ENCODE data around the gene CORIN.
"Not testable (repeated sequence)": the region's sequence is repeated elsewhere in the genome, so short reads cannot be mapped to it uniquely, and the experiment has no call there.

CORIN gene

GRCh38 chr4:47696823-47697222 lies 141.0 kb downstream of the CORIN start:
- no peak for TF ChIP-seq CTCF (IDR thresholded peaks at IDR 0.05; ENCODE audit: extremely low read depth, insufficient read depth, missing control alignments)
- in situ Hi-C loops (cut with MboI; ENCODE audit: low pct_unique_long_range_greater_than_20kb, low sequenced_read_pairs, unreplicated experiment) = loop anchor here (25.0 kb wide), 1 partner anchor 390 kb away; no protein-coding TSS in a partner anchor
- no peak for DNase-seq (ENCODE audit: low spot score)

- in situ Hi-C loops (cut with MboI; ENCODE audit: low pct_unique_long_range_greater_than_20kb, low sequenced_read_pairs, unreplicated experiment) = loop anchor here (25.0 kb wide), 1 partner anchor 392 kb away; no protein-coding TSS in a partner anchor
- DNase-seq (ENCODE audit: low spot score) = no peak
- no peak for TF ChIP-seq CTCF (IDR thresholded peaks at IDR 0.05; ENCODE audit: extremely low read depth, insufficient read depth, missing control alignments)
Observed at GRCh38 chr4:47695260-47695659, 142.6 kb downstream of the CORIN start.

DNA sequence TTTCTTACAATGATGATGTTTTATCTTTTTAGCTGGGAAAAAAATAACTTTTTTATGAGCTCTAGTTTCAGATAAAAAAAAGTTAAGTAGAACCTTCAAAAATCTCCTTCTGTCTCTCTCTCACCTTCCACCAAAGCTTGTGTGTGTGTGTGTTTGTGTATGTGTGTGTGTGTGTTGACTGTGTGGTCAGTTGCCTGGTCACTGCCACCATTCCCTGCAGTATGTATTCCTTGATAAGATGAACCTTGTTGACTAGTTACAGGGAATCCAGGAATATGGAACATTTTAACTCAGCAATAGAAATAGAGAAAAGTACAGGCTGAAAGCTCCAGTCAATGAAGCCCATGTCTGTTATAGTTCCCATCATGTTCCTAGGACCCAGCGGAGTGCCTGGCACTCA lies 143.5 kb downstream of the CORIN start:
- in situ Hi-C loops (cut with MboI; ENCODE audit: low pct_unique_long_range_greater_than_20kb, low sequenced_read_pairs, unreplicated experiment) = loop anchor here (25.0 kb wide), 1 partner anchor 393 kb away; no protein-coding TSS in a partner anchor
- no peak for DNase-seq (ENCODE audit: low spot score)
- no peak for TF ChIP-seq CTCF (IDR thresholded peaks at IDR 0.05; ENCODE audit: extremely low read depth, insufficient read depth, missing control alignments)

DNA sequence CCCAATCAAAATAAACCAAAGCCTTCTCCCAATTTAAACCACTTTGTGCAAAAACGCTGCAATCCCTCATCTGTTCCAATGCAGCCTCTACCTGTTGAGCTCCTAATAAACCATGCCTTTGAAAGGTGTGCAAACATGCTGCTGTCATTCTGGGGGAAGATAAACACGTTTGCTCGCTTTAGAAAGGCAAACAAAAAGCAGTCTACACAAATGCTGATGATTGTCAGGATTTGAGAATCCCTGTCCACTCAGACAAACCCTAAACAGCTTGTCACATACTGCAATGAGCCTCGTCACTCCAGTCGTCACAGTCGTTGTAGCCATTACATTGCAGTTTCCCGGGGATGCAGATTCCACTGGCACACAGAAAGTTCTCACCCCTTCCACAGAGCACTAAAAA lies 145.2 kb downstream of the CORIN start:
- no peak for DNase-seq (ENCODE audit: low spot score)
- no peak for TF ChIP-seq CTCF (IDR thresholded peaks at IDR 0.05; ENCODE audit: extremely low read depth, insufficient read depth, missing control alignments)
- in situ Hi-C loops (cut with MboI; ENCODE audit: low pct_unique_long_range_greater_than_20kb, low sequenced_read_pairs, unreplicated experiment) = loop anchor here (25.0 kb wide), 1 partner anchor 395 kb away; no protein-coding TSS in a partner anchor

DNA sequence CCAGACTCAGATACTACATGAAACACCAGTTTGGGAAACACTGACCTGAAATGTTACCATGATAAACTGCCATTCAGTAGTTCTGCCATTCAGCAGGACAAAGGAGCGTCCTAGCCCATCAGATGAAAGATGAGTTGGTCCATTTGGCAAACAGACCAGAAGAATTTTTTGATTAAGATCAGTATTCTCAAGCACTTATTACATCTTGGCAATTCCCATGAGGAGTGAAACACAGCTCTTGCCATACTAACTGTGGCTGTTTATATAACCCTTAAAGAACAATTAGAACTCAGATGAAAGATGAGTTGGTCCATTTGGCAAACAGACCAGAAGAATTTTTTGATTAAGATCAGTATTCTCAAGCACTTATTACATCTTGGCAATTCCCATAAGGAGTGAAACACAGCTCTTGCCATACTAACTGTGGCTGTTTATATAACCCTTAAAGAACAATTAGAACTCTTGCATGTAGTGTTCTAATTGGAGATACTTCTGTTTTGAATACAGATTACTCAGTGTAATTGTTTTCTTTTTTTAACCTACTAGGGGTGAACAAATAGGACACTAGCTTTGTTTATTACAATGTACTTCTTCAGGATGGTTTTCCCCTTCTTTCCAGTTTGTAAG lies 146.0 kb downstream of the CORIN start:
- in situ Hi-C loops (cut with MboI; ENCODE audit: low pct_unique_long_range_greater_than_20kb, low sequenced_read_pairs, unreplicated experiment) = loop anchor here (25.0 kb wide), 1 partner anchor 395 kb away; no protein-coding TSS in a partner anchor

GRCh38 chr4:47690611-47691010 lies 147.3 kb downstream of the CORIN start:
- in situ Hi-C loops (cut with MboI; ENCODE audit: low pct_unique_long_range_greater_than_20kb, low sequenced_read_pairs, unreplicated experiment) = loop anchor here (25.0 kb wide), 1 partner anchor 397 kb away; no protein-coding TSS in a partner anchor
- TF ChIP-seq CTCF (IDR thresholded peaks at IDR 0.05; ENCODE audit: extremely low read depth, insufficient read depth, missing control alignments) = no peak
- DNase-seq (ENCODE audit: low spot score) = no peak

More for the DNA sequence above, 146.0 kb downstream of the CORIN start:
- DNase-seq (ENCODE audit: low spot score) = not testable (repeated sequence)

- in situ Hi-C loops (cut with MboI; ENCODE audit: low pct_unique_long_range_greater_than_20kb, low sequenced_read_pairs, unreplicated experiment) = loop anchor here (10.0 to 25.0 kb wide), 2 partner anchors 258 to 401 kb away; no protein-coding TSS in a partner anchor
- peak; percentile 40 for DNase-seq (ENCODE audit: low spot score)
- peak; percentile 77 for TF ChIP-seq CTCF (IDR thresholded peaks at IDR 0.05; ENCODE audit: extremely low read depth, insufficient read depth, missing control alignments)
Observed at GRCh38 chr4:47686294-47686872, 151.5 kb downstream of the CORIN start.

All from GM13977 (cell line).